ENCODE measurements around the gene IFITM2.
"Not testable (repeated sequence)": the region's sequence is repeated elsewhere in the genome, so short reads cannot be mapped to it uniquely, and the experiment has no call there.

Gene IFITM2

GRCh38 chr11:285894-286220, 21.8 kb upstream of the IFITM2 start:
- H3K4me3 Mint-ChIP-seq: no peak overlapping the region
- no peaks in the 10 kb centered on the region for H3K9me3 Mint-ChIP-seq

GRCh38 chr11:286977-287820, 20.4 kb upstream of the IFITM2 start:
- H3K36me3 Mint-ChIP-seq; DNase-seq (ENCODE audit: low spot score in 2 of 2); ATAC-seq (ENCODE audit: low read depth); H3K9me3 Mint-ChIP-seq: not testable (repeated sequence)
- Mint-ChIP-seq H3K4me1 (peaks cover 28% of the 10 kb centered on the region), H3K27me3 (peaks cover 16% of the 10 kb centered on the region), H3K27ac (peak overlapping the region; percentile 83), H3K4me3 (peak overlapping the region; percentile 96)

More at GRCh38 chr11:285894-286220, 21.8 kb upstream of the IFITM2 start:
- H3K36me3 Mint-ChIP-seq: peaks cover 2% of the 10 kb centered on the region
- no peak overlapping the region for H3K27ac Mint-ChIP-seq
- peaks cover 24% of the 10 kb centered on the region for H3K27me3 Mint-ChIP-seq
- DNase-seq (ENCODE audit: low spot score in 2 of 2) (no peak), ATAC-seq (ENCODE audit: low read depth) (no peak)
- H3K4me1 Mint-ChIP-seq: peaks cover 33% of the 10 kb centered on the region

GRCh38 chr11:287821-288477, 19.7 kb upstream of the IFITM2 start:
- DNase-seq (ENCODE audit: low spot score in 2 of 2) (no peak), ATAC-seq (ENCODE audit: low read depth) (peak; percentile 14)
- peaks cover 24% of the 10 kb centered on the region for H3K4me1 Mint-ChIP-seq

GRCh38 chr11:288478-289397, 18.9 kb upstream of the IFITM2 start, which contains the start of gene PGGHG:
Gene PGGHG (plus strand): TSS chr11:289126. CDS start chr11:289817, 691 bp downstream.
- Mint-ChIP-seq H3K4me3 (peak within 1 kb of the TSS; percentile 96), H3K4me1 (peaks cover 24% of the 10 kb centered on the region), H3K36me3 (peaks cover 8% of the 10 kb centered on the region), H3K9me3 (no peaks in the 10 kb centered on the region), H3K27me3 (peaks cover 7% of the 10 kb centered on the region), H3K27ac (peak within 1 kb of the TSS; percentile 83)
- ATAC-seq (ENCODE audit: low read depth): peak; percentile 76
- DNase-seq (ENCODE audit: low spot score in 2 of 2): no peak

More at GRCh38 chr11:287821-288477, 19.7 kb upstream of the IFITM2 start:
- peaks cover 8% of the 10 kb centered on the region for H3K36me3 Mint-ChIP-seq
- H3K27ac Mint-ChIP-seq: peak overlapping the region; percentile 83
- no peaks in the 10 kb centered on the region for H3K9me3 Mint-ChIP-seq
- peaks cover 10% of the 10 kb centered on the region for H3K27me3 Mint-ChIP-seq
- peak overlapping the region; percentile 96 for H3K4me3 Mint-ChIP-seq

GRCh38 chr11:289398-289711, 18.3 kb upstream of the IFITM2 start:
- DNase-seq (ENCODE audit: low spot score in 2 of 2) (no peak), ATAC-seq (ENCODE audit: low read depth) (peak; percentile 54)
- Mint-ChIP-seq H3K27ac (peak overlapping the region; percentile 63), H3K36me3 (peaks cover 10% of the 10 kb centered on the region), H3K9me3 (no peaks in the 10 kb centered on the region), H3K4me1 (peaks cover 24% of the 10 kb centered on the region), H3K27me3 (peaks cover 6% of the 10 kb centered on the region), H3K4me3 (peak overlapping the region; percentile 82)

- ATAC-seq (ENCODE audit: low read depth) (no peak), DNase-seq (ENCODE audit: low spot score in 2 of 2) (no peak)
- H3K27ac Mint-ChIP-seq: peak overlapping the region; percentile 63
- H3K4me1 Mint-ChIP-seq: peaks cover 23% of the 10 kb centered on the region
- peaks cover 6% of the 10 kb centered on the region for H3K27me3 Mint-ChIP-seq
- H3K4me3 Mint-ChIP-seq: peak overlapping the region; percentile 82
- no peaks in the 10 kb centered on the region for H3K9me3 Mint-ChIP-seq
- H3K36me3 Mint-ChIP-seq: peaks cover 10% of the 10 kb centered on the region
Measured at GRCh38 chr11:289712-290620, 17.6 kb upstream of the IFITM2 start.

GRCh38 chr11:290621-291231, 16.9 kb upstream of the IFITM2 start:
- H3K27me3 Mint-ChIP-seq: peaks cover 5% of the 10 kb centered on the region
- peaks cover 10% of the 10 kb centered on the region for H3K36me3 Mint-ChIP-seq
- peak overlapping the region; percentile 6 for H3K27ac Mint-ChIP-seq
- peak overlapping the region; percentile 82 for H3K4me3 Mint-ChIP-seq
- DNase-seq (ENCODE audit: low spot score in 2 of 2) (no peak), ATAC-seq (ENCODE audit: low read depth) (no peak)
- H3K4me1 Mint-ChIP-seq: peaks cover 22% of the 10 kb centered on the region
- no peaks in the 10 kb centered on the region for H3K9me3 Mint-ChIP-seq

GRCh38 chr11:291281-292210, 16.1 kb upstream of the IFITM2 start:
- peaks cover 10% of the 10 kb centered on the region for H3K36me3 Mint-ChIP-seq
- H3K27ac Mint-ChIP-seq: peak overlapping the region; percentile 6
- ATAC-seq (ENCODE audit: low read depth): no peak
- no peaks in the 10 kb centered on the region for H3K9me3 Mint-ChIP-seq
- peaks cover 5% of the 10 kb centered on the region for H3K27me3 Mint-ChIP-seq
- no peak for DNase-seq (ENCODE audit: low spot score in 2 of 2)
- peaks cover 22% of the 10 kb centered on the region for H3K4me1 Mint-ChIP-seq
- no peak overlapping the region for H3K4me3 Mint-ChIP-seq

- no peak for ATAC-seq (ENCODE audit: low read depth)
- H3K27me3 Mint-ChIP-seq: no peaks in the 10 kb centered on the region
- peaks cover 10% of the 10 kb centered on the region for H3K36me3 Mint-ChIP-seq
- no peak for DNase-seq (ENCODE audit: low spot score in 2 of 2)
- H3K4me3 Mint-ChIP-seq: no peak overlapping the region
- H3K9me3 Mint-ChIP-seq: no peaks in the 10 kb centered on the region
- H3K4me1 Mint-ChIP-seq: peaks cover 18% of the 10 kb centered on the region
- no peak overlapping the region for H3K27ac Mint-ChIP-seq
Measured at GRCh38 chr11:292211-293121, 15.2 kb upstream of the IFITM2 start.

- DNase-seq (ENCODE audit: low spot score in 2 of 2): no peak
- Mint-ChIP-seq H3K4me1 (peaks cover 15% of the 10 kb centered on the region), H3K27me3 (peaks cover 2% of the 10 kb centered on the region), H3K27ac (no peak overlapping the region), H3K4me3 (no peak overlapping the region), H3K36me3 (peaks cover 8% of the 10 kb centered on the region), H3K9me3 (no peaks in the 10 kb centered on the region)
- no peak for ATAC-seq (ENCODE audit: low read depth)
Measured at GRCh38 chr11:293271-293851, 14.3 kb upstream of the IFITM2 start.
